HepG2 (cell line): ENCODE results near the gene FGD5. TPM values are rescaled to one million over a fixed set of nuclear protein-coding genes. Genes with fewer than 3 reads are reported as not detected.

Experiments
- ATAC-seq: fragments of 200-7000 bp; cut with Tn5 transposase; 3 replicates; pipeline ENCODE4 v1.9.1; 2020; ENCODE audit warnings: mild to moderate bottlenecking, moderate library complexity
- BruUV-seq: library from RNA; stranded (reverse); fragments of 400-500 nt; replicated peaks from 2 replicates; lab custom pipeline; 2021; lab: Mats Ljungman, UMichigan
- CTCF ChIA-PET: fragments of 300-600 bp; formaldehyde crosslinking; extraction: SDS; loops from one replicate; lab custom pipeline; 2021; ENCODE audit warnings: low total read pairs, inconsistent platforms, low intra/inter-chr PET ratio; lab: Yijun Ruan, JAX
- POLR2A ChIA-PET: fragments of 350-600 bp; sonication (Branson Sonifier 250); formaldehyde crosslinking; loops from one replicate; lab custom pipeline; 2020; ENCODE audit warnings: antibody characterized with exemption, inconsistent platforms; lab: Yijun Ruan, JAX
- DNase-seq: peaks from one replicate; pipeline ENCODE4 v3.0.0-alpha.2; 2015; ENCODE audit warnings: low spot score
- FAIRE-seq: peaks from 3 replicates; lab custom pipeline; 2011; peaks lifted over from hg19 to GRCh38; lab: Jason Lieb, UNC
- H2AFZ ChIP-seq: one replicate; pipeline ENCODE4 v1.6.1; 2011; ENCODE audit warnings: low read length, inconsistent platforms
- H3K27ac ChIP-seq: fragments of 300-600 bp; 3 replicates; pipeline ENCODE4 v1.8.0; 2011; ENCODE audit warnings: mixed run types, mild to moderate bottlenecking, mixed read lengths, low read length, inconsistent platforms; ENCODE audit not compliant: insufficient read depth; ENCODE audit errors: extremely low read length
- H3K27me3 ChIP-seq, 2 experiments: fragments of 200-600 bp in 1 of 2; 2 replicates in 1 of 2; 3 replicates in 1 of 2; pipeline versions ENCODE4 v1.6.0 to v1.8.0; 2011; ENCODE audit warnings: low read length in 2 of 2, mild to moderate bottlenecking in 2 of 2, moderate library complexity in 2 of 2, inconsistent platforms in 1 of 2; ENCODE audit not compliant: insufficient read depth in 2 of 2, control insufficient read depth in 1 of 2
- H3K36me3 ChIP-seq, 2 experiments: fragments of 200-600 bp in 1 of 2; replicated peaks in 1 of 2; 2 replicates in 1 of 2; 3 replicates in 1 of 2; pipeline versions ENCODE4 v1.5.1 to v1.8.0; 2011; ENCODE audit warnings: low read length in 2 of 2, inconsistent platforms in 1 of 2; ENCODE audit not compliant: insufficient read depth in 2 of 2, control insufficient read depth in 1 of 2
- H3K4me1 ChIP-seq: 2 replicates; pipeline ENCODE4 v1.5.1; 2012; ENCODE audit warnings: low read length, inconsistent platforms; ENCODE audit not compliant: insufficient read depth
- H3K4me2 ChIP-seq: 2 replicates; pipeline ENCODE4 v1.6.0; 2011; ENCODE audit warnings: low read depth, low read length, inconsistent platforms
- H3K4me3 ChIP-seq, 3 experiments: fragments of 200-600 bp in 1 of 3; sonication (generic), shearing (Covaris generic) in 1 of 3; replicated peaks in 1 of 3; 2 replicates each; pipeline ENCODE4 v1.5.1; 2011 to 2016; ENCODE audit warnings: low read length in 3 of 3, inconsistent platforms in 2 of 3, low read depth in 2 of 3, mild to moderate bottlenecking in 2 of 3, control low read depth in 1 of 3, mixed read lengths in 1 of 3; ENCODE audit not compliant: insufficient read depth in 1 of 3
- H3K79me2 ChIP-seq: one replicate; pipeline ENCODE4 v1.6.1; 2011; ENCODE audit warnings: low read length, inconsistent platforms; ENCODE audit not compliant: insufficient read depth
- H3K9ac ChIP-seq: 2 replicates; pipeline ENCODE4 v1.6.0; 2011; ENCODE audit warnings: mild to moderate bottlenecking, low read depth, low read length, inconsistent platforms; ENCODE audit not compliant: insufficient read depth
- H3K9me3 ChIP-seq: 2 replicates; pipeline ENCODE4 v1.5.1; 2012; ENCODE audit warnings: mild to moderate bottlenecking, low read length
- H4K20me1 ChIP-seq: 2 replicates; pipeline ENCODE4 v1.6.0; 2011; ENCODE audit warnings: inconsistent platforms, mild to moderate bottlenecking, low read length, moderate library complexity; ENCODE audit not compliant: insufficient read depth
- ATF1 ChIP-seq: IDR thresholded peaks from 2 replicates; pipeline ENCODE4 v1.6.1; 2016; ENCODE audit warnings: mild to moderate bottlenecking, control low read depth
- CC2D1A ChIP-seq: sonication (generic); formaldehyde crosslinking; IDR thresholded peaks from 2 replicates; pipeline ENCODE4 v1.8.1; 2023; ENCODE audit warnings: mild to moderate bottlenecking, missing genetic modification reagents
- CREB1 ChIP-seq, 2 experiments: fragments of 450-650 bp in 1 of 2; IDR thresholded peaks; 2 replicates each; pipeline ENCODE4 v1.6.1; 2016 to 2017; ENCODE audit warnings: control low read depth in 1 of 2, mild to moderate bottlenecking in 1 of 2, missing compliant biosample characterization in 1 of 2, missing genetic modification characterization in 1 of 2
- GATAD1 ChIP-seq: IDR thresholded peaks from 2 replicates; pipeline ENCODE4 v1.6.1; 2016; ENCODE audit warnings: missing genetic modification reagents, missing compliant biosample characterization
- HCFC1 ChIP-seq: fragments of 150-350 bp; IDR thresholded peaks from 2 replicates; pipeline ENCODE4 v1.6.1; 2014; ENCODE audit warnings: low read depth, low read length
- NBN ChIP-seq: fragments of 450-650 bp; conservative IDR thresholded peaks from 2 replicates; pipeline ENCODE4 v1.6.1; 2017
- NFIB ChIP-seq: sonication (generic); formaldehyde crosslinking; IDR thresholded peaks from 2 replicates; pipeline ENCODE4 v1.9.0; 2021; ENCODE audit warnings: missing genetic modification reagents, mild to moderate bottlenecking, borderline replicate concordance
- NFIC ChIP-seq: IDR thresholded peaks from 2 replicates; pipeline ENCODE4 v1.6.1; 2012; ENCODE audit warnings: mild to moderate bottlenecking, low read length, inconsistent platforms
- RAD51 ChIP-seq: fragments of 450-650 bp; IDR thresholded peaks from 2 replicates; pipeline ENCODE4 v1.6.1; 2016; ENCODE audit warnings: borderline replicate concordance
- RARG ChIP-seq: sonication (generic); formaldehyde crosslinking; IDR thresholded peaks from 2 replicates; pipeline ENCODE4 v1.4.0; 2020; ENCODE audit warnings: low read depth, mild to moderate bottlenecking, missing genetic modification reagents
- SETDB1 ChIP-seq: sonication (generic); formaldehyde crosslinking; IDR thresholded peaks from 2 replicates; pipeline ENCODE4 v1.5.1; 2020; ENCODE audit warnings: missing genetic modification reagents, mild to moderate bottlenecking, borderline replicate concordance
- TRIM24 ChIP-seq: sonication (generic); formaldehyde crosslinking; IDR thresholded peaks from 2 replicates; pipeline ENCODE4 v1.8.0; 2022; ENCODE audit warnings: mild to moderate bottlenecking, missing genetic modification reagents
- ZBTB38 ChIP-seq: sonication (generic); formaldehyde crosslinking; IDR thresholded peaks from 2 replicates; pipeline ENCODE4 v1.5.1; 2020; ENCODE audit warnings: mild to moderate bottlenecking, missing genetic modification reagents
- ZFYVE20 ChIP-seq: sonication (generic); formaldehyde crosslinking; IDR thresholded peaks from 2 replicates; pipeline ENCODE4 v1.8.0; 2023; ENCODE audit warnings: low read depth, mild to moderate bottlenecking, moderate library complexity, missing genetic modification reagents, borderline replicate concordance
- ZIK1 ChIP-seq: sonication (generic); formaldehyde crosslinking; IDR thresholded peaks from 2 replicates; pipeline ENCODE4 v1.5.0; 2020; ENCODE audit warnings: mild to moderate bottlenecking, low read depth, missing genetic modification reagents, borderline replicate concordance
- ZNF776 ChIP-seq: sonication (generic); formaldehyde crosslinking; IDR thresholded peaks from 2 replicates; pipeline ENCODE4 v1.4.0; 2020; ENCODE audit warnings: mild to moderate bottlenecking, missing genetic modification reagents
- ZNF839 ChIP-seq: sonication (generic); formaldehyde crosslinking; IDR thresholded peaks from 2 replicates; pipeline ENCODE4 v1.4.0; 2020; ENCODE audit warnings: missing genetic modification reagents, mild to moderate bottlenecking, borderline replicate concordance
- WGBS: methylation state at CpG from one replicate; pipeline ENCODE4 v1.1.6; 2017; ENCODE audit warnings: low lambda C conversion rate; 5-methylcytosine and 5-hydroxymethylcytosine counted together
- in situ Hi-C: cut with HindIII; loops from 2 replicates; pipeline ENCODE4 v1.10.0; 2017; ENCODE audit warnings: low pct_unique_long_range_greater_than_20kb; ENCODE audit not compliant: extremely low pct_ligation_motif_present
- intact Hi-C: fragments of 100-400 bp; cut with micrococcal nuclease; formaldehyde crosslinking; loops from one replicate; pipeline ENCODE4 v1.10.0; 2022; ENCODE audit not compliant: unreplicated experiment
- polyA plus RNA-seq, 8 experiments: library from polyadenylated mRNA; depleted of rRNA in 3 of 8; stranded (reverse) in 7 of 8; unstranded in 1 of 8; fragments of >200 nt; fragmentation: Illumina TruSeq in 4 of 8; extraction: Trizol in 4 of 8; gene quantifications; 2 replicates each; pipeline versions ENCODE4 v1.2.1 to v1.2.3, GENCODE V29; 2011 to 2016; ENCODE audit warnings: low read depth in 4 of 8, missing spikeins in 1 of 8, mixed read lengths in 1 of 8; ENCODE audit not compliant: insufficient read depth in 1 of 8
- total RNA-seq, 5 experiments: library from RNA; depleted of rRNA; stranded (reverse); fragments of >200 nt; fragmentation: Illumina TruSeq; extraction: Trizol; gene quantifications; 2 replicates each; pipeline ENCODE4 v1.2.3, GENCODE V29; 2016; ENCODE audit warnings: low read depth in 1 of 5

The FGD5 gene
- total and polyA plus RNA-seq, 2 of the 13 experiments (the other 11 are each of a cell fraction or from before 2014, with no cell fraction given) = 0.17 TPM; not detected in 1

DNA sequence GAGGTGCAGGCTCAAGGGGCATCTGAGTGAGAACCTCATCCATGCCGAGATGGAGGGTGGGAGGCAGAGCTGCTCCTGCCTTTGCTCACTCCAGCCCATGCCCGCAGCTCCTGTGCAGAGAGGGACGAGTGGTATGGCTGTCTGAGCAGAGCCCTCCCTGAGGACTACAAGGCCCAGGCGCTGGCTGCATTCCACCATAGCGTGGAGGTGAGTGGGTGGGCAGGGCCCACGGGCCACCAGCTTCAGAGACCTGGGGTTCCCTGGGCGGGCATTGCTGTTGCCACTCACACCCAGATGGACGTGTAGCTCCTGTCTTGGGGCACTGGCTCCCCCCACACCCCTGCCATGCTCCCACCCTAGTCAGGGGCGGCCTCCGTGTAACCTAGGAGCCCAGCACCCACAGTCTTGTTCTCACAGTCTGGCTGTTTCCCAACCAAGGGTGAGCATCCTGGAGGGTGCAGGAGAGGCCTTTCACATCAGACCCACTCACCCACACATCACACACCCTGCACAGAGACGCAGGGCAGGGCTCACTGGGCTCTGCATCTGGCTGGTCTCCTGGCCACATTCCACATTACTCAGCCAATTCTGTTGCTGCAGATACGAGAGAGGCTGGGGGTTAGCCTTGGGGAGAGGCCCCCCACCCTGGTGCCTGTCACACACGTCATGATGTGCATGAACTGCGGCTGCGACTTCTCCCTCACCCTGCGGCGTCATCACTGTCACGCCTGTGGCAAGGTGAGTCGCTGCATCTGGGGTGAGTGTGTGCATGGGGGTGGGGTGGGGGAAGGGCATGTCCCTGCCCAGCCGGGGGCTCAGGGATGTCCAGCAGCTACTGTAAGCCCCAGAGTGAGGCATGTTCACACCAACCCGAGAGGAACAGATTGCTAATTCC, 103.3 kb downstream of the FGD5 start:
- Histone ChIP-seq H3K9ac (no peak overlapping the region), H3K9me3 (no peaks in the 10 kb centered on the region), H2AFZ (no peak overlapping the region), H3K4me2 (no peak overlapping the region), H3K4me3 (no peak overlapping the region), H3K4me1 (peaks cover 6% of the 10 kb centered on the region; the same call in 1 of the 2 replicates), H3K27ac (no peak overlapping the region), H4K20me1 (no peaks in the 10 kb centered on the region), H3K79me2 (no peaks in the 10 kb centered on the region), H3K27me3 (peaks cover 0 to 38% of the 10 kb centered on the region in 2 experiments; a peak in 2 of 5 replicates), H3K36me3 (no peaks in the 10 kb centered on the region)
- WGBS = 38% methylated on average over 4 of the region's 21 CpGs
- ATAC-seq = no peak
- BruUV-seq = no TSS peak
- POLR2A ChIA-PET = interaction anchor here (0.9 kb wide), 1 partner anchor 26 kb away, joined by 3 read pairs; no protein-coding TSS in a partner anchor
- no peak for FAIRE-seq
- in situ Hi-C loops = loop anchor here (5.0 to 10.0 kb wide), 3 partner anchors 123 to 250 kb away; no protein-coding TSS in a partner anchor
- intact Hi-C loops = loop anchor here (1.0 to 5.0 kb wide), 3 partner anchors 131 to 290 kb away; no protein-coding TSS in a partner anchor
- DNase-seq = no peak
- TF ChIP-seq CREB1 (IDR thresholded peaks at IDR 0.05) (peak; percentile 69), CREB1 (CRISPR knock-in tag; IDR thresholded peaks at IDR 0.05) (no peak), ZNF776 (no peak)
- TF ChIP-seq, all 625 proteins: peak for 1
- CTCF ChIA-PET = interaction anchor here (1.2 to 2.9 kb wide), 4 partner anchors 131 to 288 kb away, joined by 6 to 31 read pairs (median 16); no protein-coding TSS in a partner anchor

GRCh38 chr3:14922863-14923262, 104.1 kb downstream of the FGD5 start:
- in situ Hi-C loops = loop anchor here (5.0 to 10.0 kb wide), 3 partner anchors 122 to 251 kb away; no protein-coding TSS in a partner anchor
- no peak overlapping the region for H3K27ac ChIP-seq
- POLR2A ChIA-PET = no interaction called here
- TF ChIP-seq GATAD1 (CRISPR knock-in tag) (no peak), CC2D1A (CRISPR knock-in tag) (no peak), ZBTB38 (CRISPR knock-in tag) (no peak), RARG (CRISPR knock-in tag) (no peak), NFIC (no peak), ZFYVE20 (no peak), TRIM24 (CRISPR knock-in tag) (no peak), NFIB (no peak), NBN (no peak), SETDB1 (CRISPR knock-in tag) (no peak), RAD51 (no peak), ZIK1 (CRISPR knock-in tag) (no peak), HCFC1 (no peak), ATF1 (CRISPR knock-in tag) (no peak), ZNF839 (no peak)

More at GRCh38 chr3:14922863-14923262, 104.1 kb downstream of the FGD5 start:
- no peaks in the 10 kb centered on the region for H3K36me3 ChIP-seq
- H3K4me2 ChIP-seq = no peak overlapping the region
- H3K4me1 ChIP-seq = peaks cover 6% of the 10 kb centered on the region; the same call in 1 of the 2 replicates
- no peak overlapping the region for H3K4me3 ChIP-seq
- intact Hi-C loops = loop anchor here (5.0 kb wide), 1 partner anchor 291 kb away; no protein-coding TSS in a partner anchor
- H3K79me2 ChIP-seq = no peaks in the 10 kb centered on the region
- H3K9me3 ChIP-seq = no peaks in the 10 kb centered on the region
- no TSS peak for BruUV-seq
- 66% methylated on average over 3 of the region's 13 CpGs for WGBS
- H2AFZ ChIP-seq = no peak overlapping the region
- no peaks in the 10 kb centered on the region for H4K20me1 ChIP-seq
- peaks cover 0 to 33% of the 10 kb centered on the region in 2 experiments; a peak in 2 of 5 replicates for H3K27me3 ChIP-seq
- DNase-seq (no peak), ATAC-seq (no peak), FAIRE-seq (no peak)
- H3K9ac ChIP-seq = no peak overlapping the region
- CTCF ChIA-PET = no interaction called here
